SK-N-SH (cell line): ENCODE measurements around the gene MYLIP. TPM values are rescaled to one million over a fixed set of nuclear protein-coding genes. Genes with fewer than 3 reads are reported as not detected.

ENCODE experiments used
- CTCF ChIA-PET: fragments of 300-600, 350-600 bp; formaldehyde crosslinking; extraction: SDS; loops from one replicate; lab custom pipeline; 2021; lab: Yijun Ruan, JAX
- POLR2A ChIA-PET: fragments of 350-600 bp; sonication (Branson Sonifier 250); formaldehyde crosslinking; extraction: SDS; loops from one replicate; lab custom pipeline; 2020; ENCODE audit warnings: antibody characterized with exemption, inconsistent platforms; lab: Yijun Ruan, JAX
- DNase-seq: peaks from one replicate; pipeline ENCODE4 v3.0.0; 2012
- H2AFZ ChIP-seq: fragments of 200-600 bp; sonication (generic); 2 replicates; pipeline ENCODE4 v1.8.1; 2016; ENCODE audit warnings: antibody characterized with exemption, mild to moderate bottlenecking, low read depth
- H3F3A ChIP-seq: fragments of 200-600 bp; sonication (generic); replicated peaks from 2 replicates; pipeline ENCODE3; 2016; ENCODE audit warnings: antibody characterized with exemption, mild to moderate bottlenecking; ENCODE audit not compliant: insufficient read depth
- H3K27ac ChIP-seq, 2 experiments: fragments of 200-500 bp in 1 of 2; fragments of 200-600 bp in 1 of 2; sonication (Bioruptor generic) in 1 of 2; sonication (generic), shearing (Covaris generic) in 1 of 2; 2 replicates each; pipeline versions ENCODE4 v1.5.1 to v1.6.1; 2014 to 2016; ENCODE audit warnings: low read depth in 2 of 2, inconsistent platforms in 1 of 2, low read length in 1 of 2, mild to moderate bottlenecking in 1 of 2, mixed read lengths in 1 of 2
- H3K27me3 ChIP-seq: fragments of 200-600 bp; sonication (generic), shearing (Covaris generic); 2 replicates; pipeline ENCODE4 v1.6.1; 2016; ENCODE audit warnings: mixed run types; ENCODE audit not compliant: insufficient read depth
- H3K36me3 ChIP-seq, 2 experiments: fragments of 200-500 bp in 1 of 2; fragments of 200-600 bp in 1 of 2; sonication (Bioruptor generic) in 1 of 2; sonication (generic) in 1 of 2; replicated peaks in 1 of 2; 2 replicates each; pipeline versions ENCODE3 to v1.5.1; 2014 to 2016; ENCODE audit warnings: low read length in 1 of 2, mild to moderate bottlenecking in 1 of 2; ENCODE audit not compliant: insufficient read depth in 2 of 2, control insufficient read depth in 1 of 2
- H3K4me1 ChIP-seq, 2 experiments: fragments of 200-500 bp in 1 of 2; fragments of 200-600 bp in 1 of 2; sonication (Bioruptor generic) in 1 of 2; sonication (generic), shearing (Covaris generic) in 1 of 2; 2 replicates each; pipeline versions ENCODE4 v1.5.1 to v1.6.1; 2014 to 2016; ENCODE audit warnings: low read depth in 1 of 2, low read length in 1 of 2, mixed run types in 1 of 2; ENCODE audit not compliant: insufficient read depth in 2 of 2, control insufficient read depth in 1 of 2
- H3K4me2 ChIP-seq: fragments of 200-600 bp; sonication (generic), shearing (Covaris generic); 2 replicates; pipeline ENCODE4 v1.6.1; 2017; ENCODE audit warnings: mixed run types
- H3K4me3 ChIP-seq, 2 experiments: fragments of 200-500 bp in 1 of 2; fragments of 200-600 bp in 1 of 2; sonication (Bioruptor generic) in 1 of 2; sonication (generic), shearing (Covaris generic) in 1 of 2; 2 replicates each; pipeline versions ENCODE4 v1.5.1 to v1.8.1; 2014 to 2016; ENCODE audit warnings: low read depth in 2 of 2, inconsistent platforms in 1 of 2, low read length in 1 of 2, mild to moderate bottlenecking in 1 of 2, mixed read lengths in 1 of 2, moderate library complexity in 1 of 2
- H3K79me2 ChIP-seq: fragments of 200-600 bp; sonication (generic); 2 replicates; pipeline ENCODE4 v1.8.1; 2017; ENCODE audit warnings: mild to moderate bottlenecking; ENCODE audit not compliant: insufficient read depth
- H3K9ac ChIP-seq: fragments of 200-600 bp; sonication (generic); 2 replicates; pipeline ENCODE4 v1.6.1; 2017; ENCODE audit warnings: mixed run types
- H3K9me2 ChIP-seq: fragments of 200-600 bp; sonication (generic); 2 replicates; pipeline ENCODE4 v1.6.1; 2017; ENCODE audit warnings: mixed run types
- H3K9me3 ChIP-seq: fragments of 200-600 bp; sonication (generic); 2 replicates; pipeline ENCODE4 v1.6.1; 2017; ENCODE audit warnings: mixed run types, mild to moderate bottlenecking, moderate library complexity
- H4K20me1 ChIP-seq: fragments of 200-600 bp; sonication (generic); 2 replicates; pipeline ENCODE4 v1.6.1; 2017; ENCODE audit warnings: mild to moderate bottlenecking, mixed run types; ENCODE audit not compliant: insufficient read depth
- EP300 ChIP-seq, 2 experiments: IDR thresholded peaks; 2 replicates each; pipeline versions ENCODE4 v1.4.0 to v1.6.1; 2012; ENCODE audit warnings: borderline replicate concordance in 1 of 2, low read depth in 1 of 2, low read length in 1 of 2
- EZH2phosphoT487 ChIP-seq: fragments of 200-600 bp; sonication (generic); IDR thresholded peaks from 2 replicates; pipeline ENCODE4 v1.6.1; 2017; ENCODE audit warnings: low read depth, mixed run types, mild to moderate bottlenecking, antibody characterized with exemption, moderate library complexity, borderline replicate concordance
- FOSL2 ChIP-seq: IDR thresholded peaks from 2 replicates; pipeline ENCODE4 v1.4.0; 2012; ENCODE audit warnings: low read depth, mild to moderate bottlenecking, moderate library complexity, borderline replicate concordance
- FOXJ3 ChIP-seq: sonication (generic); formaldehyde crosslinking; IDR thresholded peaks from 2 replicates; pipeline ENCODE4 v1.5.1; 2020; ENCODE audit warnings: mild to moderate bottlenecking, missing genetic modification reagents
- MEF2A ChIP-seq: IDR thresholded peaks from 2 replicates; pipeline ENCODE4 v1.4.0; 2012; ENCODE audit warnings: low read depth, borderline replicate concordance
- NRF1 ChIP-seq: IDR thresholded peaks from 2 replicates; pipeline ENCODE4 v1.6.1; 2012; ENCODE audit warnings: low read depth, mild to moderate bottlenecking, low read length
- POLR2AphosphoS5 ChIP-seq: IDR thresholded peaks from 2 replicates; pipeline ENCODE4 v1.6.1; 2012; ENCODE audit warnings: low read depth, low read length
- RFX5 ChIP-seq: IDR thresholded peaks from 2 replicates; pipeline ENCODE4 v1.6.1; 2012; ENCODE audit warnings: mild to moderate bottlenecking, improper control_type of control experiment, low read length
- RXRA ChIP-seq: IDR thresholded peaks from 2 replicates; pipeline ENCODE4 v1.4.0; 2012; ENCODE audit warnings: low read depth, mild to moderate bottlenecking, borderline replicate concordance
- SIN3A ChIP-seq: IDR thresholded peaks from 2 replicates; pipeline ENCODE4 v1.6.1; 2012; ENCODE audit warnings: low read depth, mild to moderate bottlenecking, low read length, moderate library complexity, borderline replicate concordance
- TCF12 ChIP-seq: IDR thresholded peaks from 2 replicates; pipeline ENCODE4 v1.4.0; 2012
- TEAD4 ChIP-seq: IDR thresholded peaks from 2 replicates; pipeline ENCODE4 v1.4.0; 2012; ENCODE audit warnings: mild to moderate bottlenecking, borderline replicate concordance; ENCODE audit not compliant: insufficient read depth
- WGBS: methylation state at CpG from one replicate; pipeline ENCODE4 v1.1.6; 2017; ENCODE audit warnings: low lambda C conversion rate; 5-methylcytosine and 5-hydroxymethylcytosine counted together
- polyA plus RNA-seq, 3 experiments: library from polyadenylated mRNA; depleted of rRNA; stranded (reverse); fragments of >200 nt; gene quantifications; 2 replicates each; pipeline ENCODE4 v1.2.3, GENCODE V29; 2012
- TF ChIP-seq, protein P1 (sequence below): IDR thresholded peaks from 2 replicates; pipeline ENCODE4 v1.4.0; 2012; ENCODE audit warnings: low read depth, borderline replicate concordance
- TF ChIP-seq, protein P2 (sequence below): fragments of 150-350 bp; IDR thresholded peaks from 2 replicates; pipeline ENCODE4 v1.6.1; 2017; ENCODE audit warnings: antibody characterized with exemption, low read length, low read depth, borderline replicate concordance

The MYLIP gene
- polyA plus RNA-seq, 1 of the 3 experiments (the other 2 are of a cell fraction), result 3.1 TPM

DNA sequence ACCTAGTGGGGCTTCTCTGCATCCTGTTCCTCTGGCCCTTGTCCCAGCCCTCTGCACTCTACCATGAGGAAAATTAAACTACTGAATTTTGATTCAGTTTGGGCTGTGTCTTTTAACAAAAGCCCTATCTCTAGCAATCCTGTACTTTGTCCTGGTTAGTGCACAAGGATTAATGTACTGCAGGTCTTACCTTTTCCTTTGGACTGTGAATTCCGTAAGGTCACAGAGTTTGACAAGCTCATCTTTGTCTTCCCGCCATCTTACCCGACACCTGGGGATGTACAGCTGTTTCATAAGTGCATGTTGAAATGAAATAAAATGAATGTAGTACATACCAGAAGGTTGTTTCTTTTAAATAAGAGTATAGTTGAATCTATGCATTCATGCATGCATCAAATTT is 41.5 kb upstream of the MYLIP start:
- no peaks in the 10 kb centered on the region for H3K79me2 ChIP-seq
- CTCF ChIA-PET, result interaction anchor here (1.4 kb wide), 1 partner anchor 14 kb away, joined by 5 read pairs; no protein-coding TSS in a partner anchor

GRCh38 chr6:16088409-16088808 is 40.5 kb upstream of the MYLIP start:
- CTCF ChIA-PET, result no interaction called here
- H3K4me1 ChIP-seq, result no peaks in the 10 kb centered on the region
- H3K79me2 ChIP-seq, result no peaks in the 10 kb centered on the region
- H3K27ac ChIP-seq, result no peak overlapping the region
- H2AFZ ChIP-seq, result no peak overlapping the region
- H3F3A ChIP-seq, result no peaks in the 10 kb centered on the region
- H3K27me3 ChIP-seq, result no peaks in the 10 kb centered on the region; the same call in 1 of the 2 replicates
- DNase-seq, result no peak
- H3K9me2 ChIP-seq, result no peaks in the 10 kb centered on the region
- POLR2A ChIA-PET, result no interaction called here
- no peaks in the 10 kb centered on the region for H4K20me1 ChIP-seq
- H3K4me3 ChIP-seq, result no peak overlapping the region
- no peaks in the 10 kb centered on the region for H3K9me3 ChIP-seq
- TF ChIP-seq EP300 (IDR thresholded peaks at IDR 0.05; ENCODE audit: borderline replicate concordance in 1 of 2, low read depth in 1 of 2, low read length in 1 of 2) (no peak), FOSL2 (no peak)
- H3K4me2 ChIP-seq, result no peak overlapping the region
- WGBS, result 39% methylated on average over 3 of the region's 3 CpGs
- no peak overlapping the region for H3K9ac ChIP-seq
- H3K36me3 ChIP-seq, result no peaks in the 10 kb centered on the region

More for the DNA sequence above, 41.5 kb upstream of the MYLIP start:
- Histone ChIP-seq H4K20me1 (no peaks in the 10 kb centered on the region), H3K36me3 (no peaks in the 10 kb centered on the region), H3K9me3 (no peaks in the 10 kb centered on the region), H3K27ac (no peak overlapping the region), H2AFZ (no peak overlapping the region), H3K4me1 (no peaks in the 10 kb centered on the region), H3K4me3 (no peak overlapping the region), H3F3A (no peaks in the 10 kb centered on the region), H3K4me2 (no peak overlapping the region), H3K9me2 (no peaks in the 10 kb centered on the region), H3K27me3 (no peaks in the 10 kb centered on the region; the same call in 1 of the 2 replicates), H3K9ac (no peak overlapping the region)
- TF ChIP-seq, protein P1, sequence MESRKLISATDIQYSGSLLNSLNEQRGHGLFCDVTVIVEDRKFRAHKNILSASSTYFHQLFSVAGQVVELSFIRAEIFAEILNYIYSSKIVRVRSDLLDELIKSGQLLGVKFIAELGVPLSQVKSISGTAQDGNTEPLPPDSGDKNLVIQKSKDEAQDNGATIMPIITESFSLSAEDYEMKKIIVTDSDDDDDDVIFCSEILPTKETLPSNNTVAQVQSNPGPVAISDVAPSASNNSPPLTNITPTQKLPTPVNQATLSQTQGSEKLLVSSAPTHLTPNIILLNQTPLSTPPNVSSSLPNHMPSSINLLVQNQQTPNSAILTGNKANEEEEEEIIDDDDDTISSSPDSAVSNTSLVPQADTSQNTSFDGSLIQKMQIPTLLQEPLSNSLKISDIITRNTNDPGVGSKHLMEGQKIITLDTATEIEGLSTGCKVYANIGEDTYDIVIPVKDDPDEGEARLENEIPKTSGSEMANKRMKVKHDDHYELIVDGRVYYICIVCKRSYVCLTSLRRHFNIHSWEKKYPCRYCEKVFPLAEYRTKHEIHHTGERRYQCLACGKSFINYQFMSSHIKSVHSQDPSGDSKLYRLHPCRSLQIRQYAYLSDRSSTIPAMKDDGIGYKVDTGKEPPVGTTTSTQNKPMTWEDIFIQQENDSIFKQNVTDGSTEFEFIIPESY, result no peak
- TF ChIP-seq RFX5 (no peak), NRF1 (no peak), TCF12 (no peak), SIN3A (no peak), POLR2AphosphoS5 (no peak), FOXJ3 (CRISPR knock-in tag) (no peak), MEF2A (no peak), EZH2phosphoT487 (no peak), TEAD4 (no peak), RXRA (no peak)
- TF ChIP-seq, protein P2, sequence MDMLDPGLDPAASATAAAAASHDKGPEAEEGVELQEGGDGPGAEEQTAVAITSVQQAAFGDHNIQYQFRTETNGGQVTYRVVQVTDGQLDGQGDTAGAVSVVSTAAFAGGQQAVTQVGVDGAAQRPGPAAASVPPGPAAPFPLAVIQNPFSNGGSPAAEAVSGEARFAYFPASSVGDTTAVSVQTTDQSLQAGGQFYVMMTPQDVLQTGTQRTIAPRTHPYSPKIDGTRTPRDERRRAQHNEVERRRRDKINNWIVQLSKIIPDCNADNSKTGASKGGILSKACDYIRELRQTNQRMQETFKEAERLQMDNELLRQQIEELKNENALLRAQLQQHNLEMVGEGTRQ, result no peak
- 74% methylated on average over 3 of the region's 3 CpGs for WGBS
- POLR2A ChIA-PET, result no interaction called here
- no peak for DNase-seq
